Naive thymus-derived CD4-positive, alpha-beta T cell (primary cell): Measurements from ENCODE around the gene VPS11. TPM values are rescaled to one million over a fixed set of nuclear protein-coding genes. Genes with fewer than 3 reads are reported as not detected.
"Not testable (repeated sequence)": the region's sequence is repeated elsewhere in the genome, so short reads cannot be mapped to it uniquely, and the experiment has no call there.

Experiments used
- ATAC-seq: fragments of 150-1000 bp; cut with Tn5 transposase; 2 replicates; pipeline ENCODE4 v1.10.0; 2021; ENCODE audit warnings: mild to moderate bottlenecking, moderate library complexity
- CTCF ChIA-PET: fragments of 350-600 bp; sonication (Branson Sonifier 250); formaldehyde crosslinking; loops from one replicate; lab custom pipeline; 2021; ENCODE audit warnings: antibody characterized with exemption; lab: Charles Lee
- POLR2A ChIA-PET: fragments of 350-600 bp; sonication (Branson Sonifier 250); formaldehyde crosslinking; loops from one replicate; lab custom pipeline; 2021; ENCODE audit warnings: antibody characterized with exemption, inconsistent platforms; lab: Charles Lee
- DNase-seq, 9 donors: peaks; one replicate each; pipeline versions ENCODE4 v3.0.0 to v3.0.0-alpha.2; 2020 to 2022; ENCODE audit warnings: mixed read lengths in 1 of 9
- H3K27ac ChIP-seq: one replicate; pipeline ENCODE4 v1.7.0; 2013; ENCODE audit warnings: mild to moderate bottlenecking, low read depth, low read length, moderate library complexity
- H3K27me3 ChIP-seq, 2 donors: one replicate each; pipeline ENCODE4 v1.7.0; 2013; ENCODE audit warnings: low read length in 2 of 2, mild to moderate bottlenecking in 2 of 2, moderate library complexity in 2 of 2; ENCODE audit not compliant: control insufficient read depth in 2 of 2, insufficient read depth in 2 of 2
- H3K36me3 ChIP-seq, 3 experiments: 1 replicate in 2 of 3; 2 replicates in 1 of 3; pipeline ENCODE4 v1.7.0; 2013; ENCODE audit warnings: low read length in 3 of 3, mild to moderate bottlenecking in 3 of 3, moderate library complexity in 1 of 3; ENCODE audit not compliant: insufficient read depth in 3 of 3, control insufficient read depth in 2 of 3
- H3K4me1 ChIP-seq, 2 donors: one replicate each; pipeline ENCODE4 v1.7.0; 2013; ENCODE audit warnings: low read length in 2 of 2, mild to moderate bottlenecking in 2 of 2, moderate library complexity in 1 of 2; ENCODE audit not compliant: control insufficient read depth in 2 of 2, insufficient read depth in 2 of 2
- H3K4me3 ChIP-seq: 2 replicates; pipeline ENCODE4 v1.7.0; 2013; ENCODE audit warnings: mild to moderate bottlenecking, low read length
- H3K9me3 ChIP-seq, 3 experiments: 1 replicate in 2 of 3; 2 replicates in 1 of 3; pipeline ENCODE4 v1.7.0; 2013; ENCODE audit warnings: low read length in 3 of 3; ENCODE audit not compliant: control insufficient read depth in 2 of 3
- H3K27ac Mint-ChIP-seq, 9 donors: one replicate each; pipeline ENCODE4 v1.8.0; 2020 to 2022; ENCODE audit warnings: mixed read lengths in 9 of 9, mild to moderate bottlenecking in 8 of 9, moderate library complexity in 5 of 9, inconsistent platforms in 2 of 9
- H3K27me3 Mint-ChIP-seq, 5 donors: one replicate each; pipeline ENCODE4 v1.8.0; 2021 to 2022; ENCODE audit warnings: mixed read lengths in 5 of 5, mild to moderate bottlenecking in 1 of 5
- H3K36me3 Mint-ChIP-seq, 5 donors: one replicate each; pipeline ENCODE4 v1.8.0; 2020 to 2022; ENCODE audit warnings: mixed read lengths in 5 of 5, mild to moderate bottlenecking in 3 of 5, inconsistent platforms in 1 of 5
- H3K4me1 Mint-ChIP-seq, 7 donors: one replicate each; pipeline ENCODE4 v1.8.0; 2020 to 2022; ENCODE audit warnings: mixed read lengths in 7 of 7, mild to moderate bottlenecking in 3 of 7, inconsistent platforms in 1 of 7
- H3K4me3 Mint-ChIP-seq, 10 donors: one replicate each; pipeline ENCODE4 v1.8.0; 2020 to 2022; ENCODE audit warnings: mild to moderate bottlenecking in 10 of 10, mixed read lengths in 10 of 10, moderate library complexity in 6 of 10, inconsistent platforms in 2 of 10
- H3K9me3 Mint-ChIP-seq, 11 donors: one replicate each; pipeline ENCODE4 v1.8.0; 2020 to 2022; ENCODE audit warnings: mixed read lengths in 11 of 11, mild to moderate bottlenecking in 4 of 11, inconsistent platforms in 1 of 11, moderate library complexity in 1 of 11
- intact Hi-C, 2 donors: fragments of 100-400 bp; cut with micrococcal nuclease; formaldehyde crosslinking; loops; one replicate each; pipeline ENCODE4 v1.15.1; 2023
- polyA plus RNA-seq, 2 donors: library from polyadenylated mRNA; unstranded; fragments of 300-500 nt; fragmentation: Illumina TruSeq; gene quantifications; one replicate each; pipeline ENCODE4 v1.2.3, GENCODE V29; 2021
- total RNA-seq, 6 experiments: library from RNA in 5 of 6; stranded (reverse) in 5 of 6; gene quantifications; 1 replicate in 5 of 6; 2 replicates in 1 of 6; pipeline ENCODE4 v1.2.3 and lab custom pipeline; 2021 to 2026

Gene VPS11
- total and polyA plus RNA-seq, 7 experiments from 2014 or later = 39.0 to 73.9 (median 57.1) TPM

DNA sequence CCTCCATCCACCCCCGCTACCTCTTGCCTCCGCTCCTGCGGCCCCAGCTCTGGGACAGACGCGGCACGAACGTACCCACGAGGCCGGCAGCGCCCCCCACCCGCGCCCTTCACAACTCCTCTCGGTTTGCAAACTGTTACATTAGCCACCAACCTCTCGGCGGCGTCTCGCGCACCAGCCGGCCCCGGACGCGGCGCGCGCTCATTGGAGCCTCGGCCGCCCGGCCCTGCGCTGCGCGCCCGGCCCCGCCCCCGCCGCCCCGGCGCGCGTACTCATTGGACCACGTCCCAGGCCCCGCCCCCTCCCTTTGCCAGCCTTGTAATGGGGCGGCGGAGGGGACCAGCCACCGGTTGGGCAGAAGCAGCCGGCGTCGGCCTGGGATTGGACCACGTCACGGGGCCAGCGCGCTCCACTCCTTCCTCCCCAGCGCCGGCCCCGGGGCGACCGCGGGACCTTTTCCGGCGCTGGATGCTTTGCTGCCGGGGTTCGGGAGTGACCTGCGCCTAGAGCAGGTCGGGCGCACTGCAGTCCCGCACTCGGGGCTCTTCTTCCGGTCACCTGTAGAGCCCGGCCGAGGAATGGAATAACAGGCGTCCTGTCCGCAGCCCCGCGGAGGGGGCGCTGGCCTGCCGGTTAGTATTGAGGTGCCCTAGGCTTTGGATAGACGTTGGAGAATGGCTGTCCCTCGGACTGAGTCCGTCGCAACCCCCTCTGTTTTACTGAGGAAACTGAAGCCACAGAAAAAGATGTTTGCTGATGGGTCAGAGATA is 10.4 kb upstream of the VPS11 start, which contains the start of gene HYOU1:
Gene HYOU1 (minus strand): TSS at position 206 of the 770 bp plus-strand sequence. CDS start 1,045 bp downstream, outside the sequence.
- H3K27me3 ChIP-seq = no peaks in the 10 kb centered on the region
- H3K27ac ChIP-seq = peak within 1 kb of the TSS; percentile 96
- intact Hi-C loops = loop anchor here (1.0 to 2.0 kb wide), 14 partner anchors 10 to 324 kb away; partner anchors contain the start of genes CENATAC (in 2 of the 2), HINFP (in 2 of the 2), RPS25 (in 2 of the 2) and SLC37A4 (in 2 of the 2)
- H3K4me1 ChIP-seq = peaks cover 18 to 20% of the 10 kb centered on the region in 2 donors
- ATAC-seq = peak; percentile 98
- Mint-ChIP-seq H3K27me3 (no peaks in the 10 kb centered on the region), H3K9me3 (no peaks in the 10 kb centered on the region), H3K4me3 (peak within 1 kb of the TSS; percentile 90 to 99 (median 95)), H3K36me3 (peaks cover 0 to 28% (median 17%) of the 10 kb centered on the region in 5 donors), H3K4me1 (peaks cover 22 to 44% (median 35%) of the 10 kb centered on the region in 7 donors), H3K27ac (peak within 1 kb of the TSS; percentile 86 to 99 (median 95))
- peak within 1 kb of the TSS; percentile 73 for H3K4me3 ChIP-seq
- ChIA-PET CTCF (interaction anchor here (0.6 to 2.0 kb wide), 3 partner anchors 10 to 390 kb away, joined by 3 to 8 read pairs (median 5); partner anchors contain the start of genes SLC37A4 and VPS11), POLR2A (interaction anchor here (0.6 to 6.6 kb wide), 21 partner anchors 9 to 269 kb away, joined by 3 to 63 read pairs (median 4); partner anchors contain the start of genes C2CD2L, DPAGT1, HINFP and HMBS)
- H3K36me3 ChIP-seq = peaks cover 4 to 30% (median 23%) of the 10 kb centered on the region in 3 experiments
- no peaks in the 10 kb centered on the region for H3K9me3 ChIP-seq
- peak; percentile 97 to 98 (median 98) for DNase-seq

DNA sequence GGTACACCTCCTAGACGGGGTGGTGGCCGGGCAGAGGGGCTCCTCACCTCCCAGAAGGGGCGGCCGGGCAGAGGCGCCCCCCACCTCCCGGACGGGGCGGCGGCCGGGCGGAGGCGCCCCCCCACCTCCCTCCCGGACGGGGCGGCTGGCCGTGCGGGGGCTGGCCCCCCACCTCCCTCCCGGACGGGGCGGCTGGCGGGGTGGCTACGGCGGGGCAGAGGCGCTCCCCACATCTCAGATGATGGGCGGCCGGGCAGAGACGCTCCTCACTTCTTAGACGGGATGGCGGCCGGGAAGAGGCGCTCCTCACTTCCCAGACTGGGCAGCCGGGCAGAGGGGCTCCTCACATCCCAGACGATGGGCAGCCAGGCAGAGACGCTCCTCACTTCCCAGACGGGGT is 8.5 kb upstream of the VPS11 start:
- peaks cover 0 to 11% (median 4%) of the 10 kb centered on the region in 3 experiments for H3K36me3 ChIP-seq
- peaks cover 18 to 20% of the 10 kb centered on the region in 2 donors for H3K4me1 ChIP-seq
- H3K27me3 ChIP-seq, H3K27ac Mint-ChIP-seq, H3K27ac ChIP-seq, H3K4me3 ChIP-seq, DNase-seq, H3K9me3 Mint-ChIP-seq, intact Hi-C loops, CTCF ChIA-PET, H3K27me3 Mint-ChIP-seq, ATAC-seq, H3K9me3 ChIP-seq: not testable (repeated sequence)
- POLR2A ChIA-PET = interaction anchor here (0.7 to 6.6 kb wide), 2 partner anchors 8 to 146 kb away, joined by 4 to 63 read pairs; partner anchors contain the start of gene VPS11
- H3K4me3 Mint-ChIP-seq = peak overlapping the region in 1 of 10 donors; percentile 8
- H3K36me3 Mint-ChIP-seq = peaks cover 0 to 14% (median 0%) of the 10 kb centered on the region in 5 donors
- peaks cover 24 to 34% (median 30%) of the 10 kb centered on the region in 7 donors for H3K4me1 Mint-ChIP-seq

DNA sequence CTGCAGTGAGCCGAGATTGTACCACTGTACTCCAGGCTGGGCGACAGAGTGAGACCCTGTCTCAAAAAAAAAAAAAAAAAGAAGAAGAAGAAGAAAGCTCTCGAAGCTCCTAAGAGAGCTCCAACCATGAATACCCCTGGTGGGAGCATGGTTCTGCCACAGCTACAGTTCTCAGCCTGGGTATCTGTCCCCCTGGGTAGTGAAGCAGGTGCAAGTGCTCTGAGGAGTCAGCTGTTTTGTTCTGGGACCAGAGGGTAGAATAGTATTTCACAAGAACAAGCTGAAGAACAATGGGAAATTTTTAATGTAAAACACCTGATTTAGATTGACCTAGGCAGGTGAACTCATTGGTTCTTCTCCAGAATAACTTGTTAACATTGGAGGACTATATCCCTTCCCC is 6.4 kb upstream of the VPS11 start:
- intact Hi-C loops = no loop called here
- POLR2A ChIA-PET = interaction anchor here (0.6 to 2.0 kb wide), 5 partner anchors 25 to 62 kb away, joined by 3 to 7 read pairs (median 3); no protein-coding TSS in a partner anchor
- ATAC-seq (no peak), DNase-seq (no peak)
- H3K4me1 Mint-ChIP-seq = peaks cover 22 to 34% (median 31%) of the 10 kb centered on the region in 7 donors
- peaks cover 0 to 2% (median 0%) of the 10 kb centered on the region in 5 donors for H3K36me3 Mint-ChIP-seq
- H3K27ac Mint-ChIP-seq = peak overlapping the region in 1 of 9 donors; percentile 72
- H3K27me3 ChIP-seq = no peaks in the 10 kb centered on the region
- H3K4me3 Mint-ChIP-seq = no peak overlapping the region
- H3K27ac ChIP-seq = no peak overlapping the region
- no peaks in the 10 kb centered on the region for H3K27me3 Mint-ChIP-seq
- peaks cover 13 to 17% of the 10 kb centered on the region in 2 donors for H3K4me1 ChIP-seq
- no peaks in the 10 kb centered on the region for H3K9me3 Mint-ChIP-seq
- H3K4me3 ChIP-seq = no peak overlapping the region
- CTCF ChIA-PET = interaction anchor here (0.6 to 1.1 kb wide), 3 partner anchors 217 to 658 kb away, joined by 3 to 7 read pairs (median 3); no protein-coding TSS in a partner anchor
- H3K9me3 ChIP-seq = no peaks in the 10 kb centered on the region
- H3K36me3 ChIP-seq = no peaks in the 10 kb centered on the region

DNA sequence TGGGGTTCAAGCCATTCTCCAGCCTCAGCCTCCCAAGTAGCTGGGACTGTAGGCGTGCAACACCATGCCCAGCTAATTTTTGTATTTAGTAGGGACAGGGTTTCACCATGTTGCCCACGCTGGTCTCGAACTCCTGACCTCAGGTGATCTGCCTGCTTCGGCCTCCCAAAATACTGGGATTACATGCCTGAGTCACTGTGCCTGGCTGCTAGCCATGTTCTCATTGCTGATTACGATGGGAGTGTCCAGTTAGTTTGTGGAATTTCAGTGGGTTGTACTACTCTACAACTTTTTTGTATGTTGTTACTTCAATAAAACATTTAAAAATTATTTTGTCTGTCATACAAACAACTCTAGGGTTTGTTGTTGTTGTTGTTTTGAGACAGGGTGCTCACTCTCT is 4.8 kb upstream of the VPS11 start:
- Histone ChIP-seq H3K36me3 (no peaks in the 10 kb centered on the region), H3K4me1 (peaks cover 18 to 21% of the 10 kb centered on the region in 2 donors), H3K9me3 (no peaks in the 10 kb centered on the region), H3K27me3 (no peaks in the 10 kb centered on the region), H3K4me3 (no peak overlapping the region), H3K27ac (no peak overlapping the region)
- no peak overlapping the region for H3K27ac Mint-ChIP-seq
- intact Hi-C loops = no loop called here
- H3K4me3 Mint-ChIP-seq = no peak overlapping the region
- no peak for ATAC-seq
- H3K36me3 Mint-ChIP-seq = peaks cover 0 to 4% (median 0%) of the 10 kb centered on the region in 5 donors
- peaks cover 25 to 42% (median 36%) of the 10 kb centered on the region in 7 donors for H3K4me1 Mint-ChIP-seq
- H3K27me3 Mint-ChIP-seq = no peaks in the 10 kb centered on the region
- no peaks in the 10 kb centered on the region for H3K9me3 Mint-ChIP-seq
- CTCF ChIA-PET = interaction anchor here (1.0 to 1.7 kb wide), 3 partner anchors 40 to 754 kb away, joined by 3 to 4 read pairs (median 3); no protein-coding TSS in a partner anchor
- DNase-seq = no peak
- POLR2A ChIA-PET = interaction anchor here (0.6 to 1.6 kb wide), 3 partner anchors 21 to 160 kb away, joined by 3 to 5 read pairs (median 4); no protein-coding TSS in a partner anchor

DNA sequence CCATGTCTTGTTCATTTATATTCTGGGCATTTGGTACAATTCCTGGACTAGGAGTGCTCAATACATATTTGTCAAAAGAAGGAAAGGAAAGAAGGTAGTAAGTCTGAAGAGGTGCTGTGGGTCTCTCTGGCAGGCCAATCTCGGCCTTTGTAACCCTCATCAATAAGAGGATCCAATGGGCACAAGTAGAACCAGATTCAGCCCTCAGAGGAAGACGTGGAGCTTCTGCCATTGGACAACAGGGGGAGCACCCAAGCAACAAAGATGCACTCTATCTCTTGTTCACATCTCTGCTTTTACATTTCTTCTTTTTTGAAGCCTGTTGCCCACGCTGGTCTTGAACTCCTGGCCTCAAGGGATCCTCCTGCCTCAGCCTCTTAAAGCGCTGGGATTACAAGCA is 2.2 kb upstream of the VPS11 start:
- Histone ChIP-seq H3K9me3 (no peaks in the 10 kb centered on the region), H3K27ac (peak overlapping the region; percentile 51), H3K27me3 (no peaks in the 10 kb centered on the region), H3K4me3 (no peak overlapping the region), H3K4me1 (peaks cover 18 to 23% of the 10 kb centered on the region in 2 donors), H3K36me3 (peaks cover 0 to 10% (median 3%) of the 10 kb centered on the region in 3 experiments)
- intact Hi-C loops = loop anchor here (1.0 kb wide), 3 partner anchors 132 to 258 kb away; no protein-coding TSS in a partner anchor
- ATAC-seq (no peak), DNase-seq (peak in 7 of 9 donors; percentile 35 to 65 (median 54))
- peaks cover 0 to 8% (median 4%) of the 10 kb centered on the region in 5 donors for H3K36me3 Mint-ChIP-seq
- peak overlapping the region in 8 of 9 donors; percentile 36 to 100 (median 78) for H3K27ac Mint-ChIP-seq
- no peaks in the 10 kb centered on the region for H3K27me3 Mint-ChIP-seq
- H3K9me3 Mint-ChIP-seq = no peaks in the 10 kb centered on the region
- CTCF ChIA-PET = no interaction called here
- POLR2A ChIA-PET = interaction anchor here (0.6 to 4.7 kb wide), 8 partner anchors 9 to 272 kb away, joined by 3 to 63 read pairs (median 3); partner anchors contain the start of genes DPAGT1 and HYOU1
- H3K4me3 Mint-ChIP-seq = peak overlapping the region; percentile 40 to 94 (median 59)
- H3K4me1 Mint-ChIP-seq = peaks cover 24 to 52% (median 42%) of the 10 kb centered on the region in 7 donors

DNA sequence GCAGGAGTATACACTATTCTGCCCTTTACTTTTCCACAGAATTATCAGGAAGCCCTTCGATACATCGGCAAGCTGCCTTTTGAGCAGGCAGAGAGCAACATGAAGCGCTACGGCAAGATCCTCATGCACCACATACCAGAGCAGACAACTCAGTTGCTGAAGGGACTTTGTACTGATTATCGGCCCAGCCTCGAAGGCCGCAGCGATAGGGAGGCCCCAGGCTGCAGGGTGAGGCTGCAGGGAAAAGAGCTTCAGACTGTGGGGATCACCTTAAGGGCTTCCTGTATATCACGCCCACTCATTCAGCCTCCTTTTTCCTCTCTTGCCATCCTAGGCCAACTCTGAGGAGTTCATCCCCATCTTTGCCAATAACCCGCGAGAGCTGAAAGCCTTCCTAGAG is 10.2 kb downstream of the VPS11 start:
- peaks cover 34 to 83% (median 34%) of the 10 kb centered on the region in 3 experiments for H3K36me3 ChIP-seq
- no peak for DNase-seq
- H3K9me3 ChIP-seq = no peaks in the 10 kb centered on the region
- H3K27me3 ChIP-seq = no peaks in the 10 kb centered on the region
- no peak for ATAC-seq
- POLR2A ChIA-PET = interaction anchor here (0.5 to 1.4 kb wide), 4 partner anchors 10 to 412 kb away, joined by 3 to 4 read pairs (median 3); partner anchors contain the start of gene VPS11
- H3K27me3 Mint-ChIP-seq = no peaks in the 10 kb centered on the region
- CTCF ChIA-PET = no interaction called here
- H3K27ac ChIP-seq = no peak overlapping the region
- peaks cover 0 to 1% (median 0%) of the 10 kb centered on the region in 11 donors for H3K9me3 Mint-ChIP-seq
- H3K4me3 ChIP-seq = no peak overlapping the region
- intact Hi-C loops = no loop called here
- H3K4me1 Mint-ChIP-seq = peaks cover 0 to 7% (median 2%) of the 10 kb centered on the region in 7 donors
- H3K36me3 Mint-ChIP-seq = peaks cover 7 to 49% (median 20%) of the 10 kb centered on the region in 5 donors
- no peak overlapping the region for H3K27ac Mint-ChIP-seq
- H3K4me1 ChIP-seq = no peaks in the 10 kb centered on the region
- no peak overlapping the region for H3K4me3 Mint-ChIP-seq
